Measurements from ENCODE around the gene POLDIP2. TPM values are rescaled to one million over a fixed set of nuclear protein-coding genes. Genes with fewer than 3 reads are reported as not detected.

Gene POLDIP2
- total and polyA plus RNA-seq, 12 donors = 66.4 to 176 (median 152) TPM

DNA sequence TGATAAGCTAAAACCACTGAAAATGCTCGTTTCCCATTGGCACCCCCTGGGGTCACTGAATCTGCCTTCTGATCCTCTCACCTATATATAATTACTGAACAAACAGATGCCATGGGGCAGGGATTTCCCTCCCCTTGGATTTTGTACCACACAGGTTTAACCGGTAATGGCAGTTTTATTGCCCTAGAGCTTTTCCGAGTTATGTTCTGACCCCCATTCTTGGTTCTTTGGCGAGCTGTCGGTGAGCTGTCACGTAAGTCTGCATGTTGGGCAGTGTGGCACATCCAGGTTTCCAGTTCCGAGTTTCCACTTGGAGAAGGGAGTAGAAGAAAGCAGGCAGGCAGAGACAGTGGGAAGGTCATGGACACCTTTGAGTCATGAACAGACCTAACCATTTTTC is 31.2 kb downstream of the POLDIP2 start:
- DNase-seq (no peak), ATAC-seq (no peak)
- TF ChIP-seq, protein P1, sequence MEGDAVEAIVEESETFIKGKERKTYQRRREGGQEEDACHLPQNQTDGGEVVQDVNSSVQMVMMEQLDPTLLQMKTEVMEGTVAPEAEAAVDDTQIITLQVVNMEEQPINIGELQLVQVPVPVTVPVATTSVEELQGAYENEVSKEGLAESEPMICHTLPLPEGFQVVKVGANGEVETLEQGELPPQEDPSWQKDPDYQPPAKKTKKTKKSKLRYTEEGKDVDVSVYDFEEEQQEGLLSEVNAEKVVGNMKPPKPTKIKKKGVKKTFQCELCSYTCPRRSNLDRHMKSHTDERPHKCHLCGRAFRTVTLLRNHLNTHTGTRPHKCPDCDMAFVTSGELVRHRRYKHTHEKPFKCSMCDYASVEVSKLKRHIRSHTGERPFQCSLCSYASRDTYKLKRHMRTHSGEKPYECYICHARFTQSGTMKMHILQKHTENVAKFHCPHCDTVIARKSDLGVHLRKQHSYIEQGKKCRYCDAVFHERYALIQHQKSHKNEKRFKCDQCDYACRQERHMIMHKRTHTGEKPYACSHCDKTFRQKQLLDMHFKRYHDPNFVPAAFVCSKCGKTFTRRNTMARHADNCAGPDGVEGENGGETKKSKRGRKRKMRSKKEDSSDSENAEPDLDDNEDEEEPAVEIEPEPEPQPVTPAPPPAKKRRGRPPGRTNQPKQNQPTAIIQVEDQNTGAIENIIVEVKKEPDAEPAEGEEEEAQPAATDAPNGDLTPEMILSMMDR (IDR thresholded peaks at IDR 0.05) = no peak
- no peaks in the 10 kb centered on the region for H3K27me3 ChIP-seq
- peaks cover 0 to 53% (median 24%) of the 10 kb centered on the region in 9 donors for H3K36me3 ChIP-seq
- no peaks in the 10 kb centered on the region for H3K9me3 ChIP-seq
- intact Hi-C loops (cut with DNase I) = no loop called here
- no peak overlapping the region for H3K4me3 ChIP-seq
- WGBS, 2 donors = 88 to 94% methylated on average over 7 of the region's 7 CpGs
- H3K4me1 ChIP-seq = peaks cover 0 to 11% (median 0%) of the 10 kb centered on the region in 9 donors
- no peak overlapping the region for H3K27ac ChIP-seq

DNA sequence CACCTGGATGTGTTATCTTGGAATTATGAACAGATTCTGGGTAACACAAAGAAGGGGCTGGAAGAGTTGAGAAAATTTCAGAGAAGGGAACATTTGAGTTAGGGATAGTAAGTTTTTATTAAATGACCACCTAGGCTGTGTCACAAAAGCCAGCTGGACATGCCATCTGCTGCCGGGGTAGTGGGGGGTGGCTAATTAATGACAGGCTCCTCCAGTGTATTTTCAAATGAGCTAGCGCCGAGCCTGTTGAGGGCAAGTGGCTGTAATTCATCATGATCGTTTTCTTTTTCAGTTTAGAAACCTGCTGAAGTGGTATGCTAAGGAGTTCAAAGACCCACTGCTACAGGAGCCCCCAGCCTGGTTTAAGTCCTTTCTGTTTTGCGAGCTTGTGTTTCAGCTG is 32.1 kb downstream of the POLDIP2 start:
- TF ChIP-seq, protein P1 (IDR thresholded peaks at IDR 0.05) = no peak
- no peak for DNase-seq
- H3K9me3 ChIP-seq = no peaks in the 10 kb centered on the region
- no peak overlapping the region for H3K27ac ChIP-seq
- peaks cover 0 to 12% (median 0%) of the 10 kb centered on the region in 9 donors for H3K4me1 ChIP-seq
- no peak for ATAC-seq
- 87 to 89% methylated on average over 5 of the region's 5 CpGs for WGBS, 2 donors
- H3K36me3 ChIP-seq = peaks cover 0 to 44% (median 19%) of the 10 kb centered on the region in 9 donors
- no peaks in the 10 kb centered on the region for H3K27me3 ChIP-seq
- no peak overlapping the region for H3K4me3 ChIP-seq
- intact Hi-C loops (cut with DNase I) = no loop called here

DNA sequence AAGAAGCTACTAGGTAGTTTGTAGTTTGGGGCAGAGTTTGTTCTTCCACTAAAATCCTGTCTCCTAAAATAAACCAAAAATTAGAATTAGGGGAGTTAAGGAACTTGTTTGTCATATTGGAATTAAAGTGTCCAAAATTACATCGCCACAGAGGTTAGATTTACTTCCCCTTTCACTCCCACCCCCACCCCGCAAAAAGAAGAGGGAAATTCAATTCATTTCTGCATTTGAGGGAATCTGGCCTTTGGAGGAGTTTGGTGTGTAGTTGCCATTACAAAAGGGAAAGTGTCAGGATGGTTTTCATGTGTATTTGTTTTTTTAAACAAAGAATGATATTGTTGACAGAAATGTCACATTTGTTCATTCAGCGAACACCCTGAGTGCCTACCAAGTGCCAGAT is 32.5 kb downstream of the POLDIP2 start:
- Histone ChIP-seq H3K27me3 (no peaks in the 10 kb centered on the region), H3K9me3 (no peaks in the 10 kb centered on the region), H3K27ac (no peak overlapping the region), H3K4me3 (no peak overlapping the region), H3K36me3 (peaks cover 0 to 40% (median 14%) of the 10 kb centered on the region in 9 donors), H3K4me1 (peaks cover 0 to 17% (median 2%) of the 10 kb centered on the region in 9 donors)
- WGBS, 2 donors = 92 to 95% methylated on average over 3 of the region's 3 CpGs
- ATAC-seq (no peak), DNase-seq (no peak)
- intact Hi-C loops (cut with DNase I) = no loop called here
- TF ChIP-seq, protein P1 (IDR thresholded peaks at IDR 0.05) = no peak

DNA sequence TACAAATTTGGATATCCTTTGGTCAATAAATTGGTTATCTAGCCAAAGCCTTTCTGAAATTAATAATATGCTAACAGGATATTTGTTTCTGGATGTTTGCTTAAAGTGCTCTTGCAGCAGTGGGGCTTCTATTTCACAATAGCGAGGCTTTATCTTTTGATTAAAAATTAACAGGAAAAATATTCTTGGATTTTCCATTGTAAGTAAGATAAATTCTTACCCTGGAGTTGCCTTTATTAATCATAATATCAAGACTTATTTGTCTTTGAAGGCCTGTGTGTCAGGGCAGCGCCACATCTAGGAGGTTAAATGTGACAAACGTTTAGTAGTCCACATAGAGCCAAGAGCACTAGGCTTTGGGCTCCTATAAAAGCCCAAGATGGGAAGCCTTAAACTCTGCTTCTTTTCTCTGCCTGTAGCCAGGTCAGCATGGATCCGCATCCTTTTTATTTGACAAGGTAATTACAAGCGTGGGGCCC is 33.0 kb downstream of the POLDIP2 start:
- Histone ChIP-seq H3K4me1 (peaks cover 0 to 21% (median 7%) of the 10 kb centered on the region in 9 donors), H3K36me3 (peaks cover 0 to 36% (median 12%) of the 10 kb centered on the region in 9 donors), H3K9me3 (no peaks in the 10 kb centered on the region), H3K27ac (no peak overlapping the region), H3K27me3 (no peaks in the 10 kb centered on the region), H3K4me3 (no peak overlapping the region)
- TF ChIP-seq, protein P1 (IDR thresholded peaks at IDR 0.05) = no peak
- intact Hi-C loops (cut with DNase I) = no loop called here
- ATAC-seq = no peak
- DNase-seq = no peak
- WGBS, 2 donors = 89 to 92% methylated on average over 5 of the region's 5 CpGs
